NT2/D1 (cell line): ENCODE data around the gene ATP7A.

ENCODE experiments used
- SUZ12 ChIP-seq: IDR thresholded peaks from 2 replicates; pipeline ENCODE4 v1.6.1; 2011; ENCODE audit not compliant: insufficient read length, insufficient read depth; ENCODE audit errors: extremely low read depth
- YY1 ChIP-seq: IDR thresholded peaks from 2 replicates; pipeline ENCODE4 v1.6.1; 2011; ENCODE audit not compliant: insufficient read length, insufficient read depth

DNA sequence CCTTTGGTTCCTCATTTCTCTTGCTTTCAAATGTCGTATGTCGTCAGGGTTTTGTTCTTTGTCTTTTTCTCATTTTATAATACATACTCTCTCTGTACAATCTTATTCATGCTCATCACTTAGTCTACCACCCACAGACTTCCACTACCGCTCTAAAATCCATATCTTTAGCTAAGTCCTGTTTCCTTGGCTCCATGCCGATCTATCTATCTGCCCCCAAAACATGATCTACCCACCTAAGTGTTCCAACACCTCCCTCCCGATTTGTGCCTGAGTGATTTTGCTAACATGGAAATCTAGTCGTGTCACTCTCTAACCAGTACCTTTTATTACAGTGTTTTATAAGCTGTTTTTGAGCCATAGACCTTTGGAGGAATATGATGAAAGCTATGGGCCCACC is 124.6 kb downstream of the ATP7A start:
- TF ChIP-seq SUZ12 (no peak), YY1 (no peak)
